Measurements from ENCODE around the gene EXOC1L.

The EXOC1L gene

GRCh38 chr4:55819634-55820033 is at the start of gene EXOC1L:
Gene EXOC1L, plus strand, starts transcription at chr4:55819790. Its CDS starts 237 bp downstream, at chr4:55820027.
- peak; percentile 5 for DNase-seq

DNA sequence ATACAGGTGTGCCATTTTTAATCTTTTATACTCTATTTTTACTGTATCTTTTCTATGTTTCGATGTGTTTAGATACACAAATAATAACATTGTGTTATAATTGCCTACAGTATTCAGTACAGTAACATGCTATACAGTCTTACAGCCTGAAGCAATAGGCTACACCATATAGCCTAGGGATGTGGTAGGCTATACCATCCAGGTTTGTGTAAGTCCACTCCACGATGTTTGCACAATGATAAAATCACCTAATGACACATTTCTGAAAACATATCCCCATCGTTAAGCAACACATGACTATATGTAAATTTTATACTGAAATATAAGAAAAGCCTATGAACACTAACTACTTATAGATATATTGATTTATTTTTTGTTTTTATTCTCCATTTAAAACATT is 48.9 kb upstream of the EXOC1L start:
- DNase-seq = no peak

GRCh38 chr4:55781341-55781740 is 38.2 kb upstream of the EXOC1L start:
- DNase-seq = no peak

DNA sequence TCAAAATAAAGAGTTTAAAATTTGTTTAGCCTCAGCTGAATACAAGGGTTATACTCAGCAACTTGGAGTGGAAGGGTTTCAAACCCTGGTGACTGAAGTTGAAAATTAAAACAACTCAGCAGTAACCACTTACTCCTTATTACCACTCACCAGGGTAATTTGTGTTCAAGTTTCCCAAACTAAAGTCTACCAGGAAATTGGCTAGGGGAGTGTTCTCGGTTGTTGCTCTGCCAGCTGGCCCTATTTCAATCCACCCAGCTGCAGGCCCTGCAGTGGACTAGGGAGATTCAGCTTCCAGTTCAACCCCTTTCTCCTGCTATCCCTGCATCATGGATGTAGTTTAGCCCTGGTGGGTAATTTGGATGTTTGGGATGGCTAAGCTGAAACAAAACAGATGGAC is 37.8 kb upstream of the EXOC1L start:
- DNase-seq = no peak

DNA sequence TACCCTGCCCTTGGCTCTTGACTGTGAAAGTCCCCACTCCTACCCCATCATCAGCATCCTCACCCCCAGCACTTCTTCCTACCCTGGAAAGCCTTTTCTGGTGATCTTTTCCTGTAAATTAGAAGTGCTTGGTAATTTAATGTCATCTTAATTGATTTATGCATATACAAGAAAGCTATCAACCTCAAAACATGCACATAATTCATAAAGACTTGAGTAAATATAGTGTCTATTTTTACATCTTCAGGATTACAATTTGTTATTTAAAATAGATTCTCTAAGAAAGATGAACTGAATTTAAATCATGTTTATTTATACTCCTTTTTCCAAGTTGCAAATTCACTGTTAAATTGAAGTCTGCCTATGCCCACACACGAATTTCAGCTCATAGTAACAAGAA is 36.0 kb upstream of the EXOC1L start:
- DNase-seq = no peak

- no peak for DNase-seq
These were observed 34.8 kb upstream of the EXOC1L start for GRCh38 chr4:55784747-55785146.

- peak; percentile 16 for DNase-seq
These were observed 27.9 kb upstream of the EXOC1L start for GRCh38 chr4:55791666-55792065.

GRCh38 chr4:55793479-55793878 is 26.1 kb upstream of the EXOC1L start:
- DNase-seq = no peak

- DNase-seq = no peak
These were observed 25.5 kb upstream of the EXOC1L start for GRCh38 chr4:55794053-55794452.

GRCh38 chr4:55795341-55795740 is 24.2 kb upstream of the EXOC1L start:
- no peak for DNase-seq

- DNase-seq = no peak
These were observed 18.1 kb upstream of the EXOC1L start for GRCh38 chr4:55801498-55801897.

- DNase-seq = no peak
These were observed 12.0 kb upstream of the EXOC1L start for GRCh38 chr4:55807556-55807955.

GRCh38 chr4:55808186-55808585 is 11.4 kb upstream of the EXOC1L start:
- DNase-seq = no peak

- no peak for DNase-seq
These were observed 11.0 kb upstream of the EXOC1L start for GRCh38 chr4:55808632-55809031.

DNA sequence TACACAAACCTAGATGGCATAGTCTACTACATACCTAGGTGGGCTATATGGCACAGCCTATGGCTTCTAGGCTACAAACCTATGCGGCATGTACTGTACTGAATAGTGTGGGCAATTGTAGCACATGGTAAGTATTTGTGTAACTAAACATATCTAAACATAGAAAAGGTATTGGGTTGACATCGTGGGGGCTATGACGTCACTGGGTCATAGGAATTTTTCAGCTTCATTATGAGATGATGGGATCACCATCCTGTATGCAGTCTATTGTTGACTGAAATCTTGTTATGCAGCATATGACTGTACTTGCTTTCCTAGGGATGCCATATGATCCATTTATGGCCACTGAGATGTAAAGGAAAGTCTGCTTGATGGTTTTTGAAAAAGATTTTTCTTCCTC is 1.9 kb upstream of the EXOC1L start:
- DNase-seq = no peak

DNA sequence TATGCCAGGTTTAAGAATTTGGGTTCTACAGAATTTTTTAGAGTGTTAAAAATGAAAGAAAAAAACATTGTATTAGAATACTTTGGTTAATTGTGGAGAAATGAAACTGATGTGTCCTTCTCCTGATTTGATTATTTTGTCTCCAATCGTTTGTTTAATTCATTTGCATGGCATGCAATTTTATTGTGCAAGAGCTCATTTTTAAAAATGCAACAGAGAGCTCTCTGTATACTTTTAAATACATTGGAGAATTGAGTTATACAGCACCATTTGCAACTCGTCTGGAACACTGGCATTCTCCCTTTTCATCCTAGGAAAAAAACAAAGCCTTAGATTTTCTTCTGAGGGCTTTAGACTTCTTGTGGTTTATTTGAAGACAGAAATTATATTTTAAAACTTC is 689 bp downstream of the EXOC1L start:
- DNase-seq = no peak

DNA sequence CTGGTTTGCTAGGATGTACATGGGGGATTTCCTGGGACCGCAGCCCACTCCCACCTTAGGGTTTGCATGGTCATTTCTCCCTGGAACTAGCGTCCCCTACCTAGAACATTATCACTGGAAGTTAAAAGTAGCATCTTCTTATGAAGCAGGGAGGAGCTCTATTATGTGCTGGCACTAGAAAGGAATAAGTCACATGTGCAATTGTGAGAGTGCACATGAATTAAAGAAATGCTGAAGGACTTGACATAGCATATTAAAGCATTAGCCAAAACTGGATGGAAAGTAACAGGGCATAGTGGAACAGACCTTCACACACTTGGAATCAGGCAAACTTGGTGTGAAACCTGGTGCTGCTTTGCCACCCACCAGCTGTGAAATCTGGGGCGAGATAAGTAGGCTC is 2.7 kb downstream of the EXOC1L start:
- no peak for DNase-seq

DNA sequence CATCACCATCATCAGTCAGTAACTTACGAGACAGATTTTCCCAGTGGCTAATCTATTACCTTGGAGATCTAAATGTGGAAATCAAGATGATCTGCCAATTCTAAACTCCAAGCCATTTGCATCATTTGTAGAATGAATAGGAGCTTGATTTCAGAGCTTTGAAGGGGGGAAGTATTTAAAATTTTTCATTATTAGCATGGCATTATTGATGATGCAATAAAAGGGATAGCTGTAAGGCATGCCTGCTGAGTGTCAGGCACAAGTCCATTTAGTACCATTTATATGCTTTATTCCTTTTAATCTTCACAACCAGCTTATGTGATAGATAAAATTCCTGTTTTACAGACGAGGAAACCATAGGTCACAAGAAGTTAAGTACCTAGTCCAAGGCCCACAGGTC is 5.3 kb downstream of the EXOC1L start:
- no peak for DNase-seq

- DNase-seq = no peak
These were observed 7.4 kb downstream of the EXOC1L start for GRCh38 chr4:55826986-55827385.

DNA sequence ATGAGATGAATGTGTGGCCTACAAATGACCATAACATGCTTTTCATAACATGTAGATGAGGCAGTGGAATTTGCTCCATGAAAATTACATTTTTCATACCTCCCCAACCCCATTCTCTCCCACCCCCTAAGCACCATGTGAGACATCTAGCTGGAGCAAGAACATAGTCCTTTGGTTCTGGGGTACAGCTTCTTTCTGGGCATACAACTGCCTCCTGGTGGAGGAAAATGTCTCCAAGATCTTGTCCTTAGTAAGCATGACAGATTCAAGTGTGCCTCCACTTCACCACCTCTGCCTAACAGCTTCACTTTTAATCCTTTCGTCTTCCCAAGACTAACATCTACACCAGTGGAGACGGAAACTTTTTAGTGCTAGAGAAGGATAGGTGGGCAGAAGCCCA is 8.0 kb downstream of the EXOC1L start:
- no peak for DNase-seq

GRCh38 chr4:55830048-55830447 is 10.5 kb downstream of the EXOC1L start:
- DNase-seq = no peak

DNA sequence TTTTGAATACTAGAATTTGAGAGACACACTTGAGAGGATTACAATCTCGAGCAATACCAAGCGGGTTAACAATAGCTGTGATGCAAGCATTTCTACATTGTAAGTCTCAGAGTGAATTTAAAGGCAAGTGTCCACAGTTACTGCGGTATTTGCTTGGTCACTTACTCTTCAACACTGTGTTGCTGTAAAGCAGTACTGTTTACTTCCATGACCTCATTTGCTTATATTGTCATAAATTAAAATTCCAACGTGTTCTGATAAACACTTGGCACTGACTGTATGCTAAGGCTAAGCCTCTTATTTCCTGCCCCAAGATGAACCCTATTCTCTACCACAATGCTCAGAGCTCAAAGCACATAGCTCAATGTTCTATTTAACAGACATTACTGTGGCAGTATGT is 11.1 kb downstream of the EXOC1L start:
- no peak for DNase-seq

GRCh38 chr4:55834086-55834795 is 14.7 kb downstream of the EXOC1L start:
- DNase-seq = no peak

- DNase-seq = no peak
These were observed 18.3 kb downstream of the EXOC1L start for GRCh38 chr4:55837903-55838302.

DNA sequence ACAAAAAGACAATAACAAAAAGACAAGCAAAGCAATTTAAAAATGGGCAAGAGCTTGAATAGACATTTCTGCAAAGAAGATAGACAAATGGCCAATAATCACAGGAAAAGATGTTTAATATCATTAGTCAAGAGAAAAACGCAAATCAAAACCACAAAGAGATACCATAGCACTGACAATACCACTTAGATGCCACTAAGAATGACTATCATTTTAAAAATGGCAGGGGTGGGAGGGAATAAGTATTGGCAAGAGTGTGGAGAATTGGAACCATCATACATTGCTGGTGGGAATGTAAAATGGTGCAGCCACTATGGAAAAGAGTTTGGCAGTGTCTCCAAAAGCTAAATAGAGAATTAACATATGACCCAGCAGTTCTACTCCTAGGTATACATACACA is 18.8 kb downstream of the EXOC1L start:
- peak; percentile 55 for DNase-seq
